ENCODE results near the gene MAGI1. TPM values are rescaled to one million over a fixed set of nuclear protein-coding genes. Genes with fewer than 3 reads are reported as not detected.

MAGI1 gene
- total RNA-seq, 6 donors from 2014 or later: 33.0 to 72.9 (median 62.4) TPM

- Histone ChIP-seq H3K36me3 (peaks cover 0 to 7% (median 4%) of the 10 kb centered on the region in 4 donors), H3K27me3 (no peaks in the 10 kb centered on the region), H3K27ac (no peak overlapping the region), H3K4me1 (no peaks in the 10 kb centered on the region), H3K9me3 (no peaks in the 10 kb centered on the region), H3K4me3 (no peak overlapping the region)
- no peak for DNase-seq
- ATAC-seq (ENCODE audit: low FRiP score in 2 of 2): no peak
- WGBS, 2 donors: 89 to 94% methylated on average over 4 of the region's 4 CpGs
- TF ChIP-seq POLR2A (IDR thresholded peaks at IDR 0.05) (no peak), EP300 (IDR thresholded peaks at IDR 0.05) (no peak), CTCF (IDR thresholded peaks at IDR 0.05) (no peak), POLR2AphosphoS5 (IDR thresholded peaks at IDR 0.05) (no peak)
These were observed 687.0 kb downstream of the MAGI1 start for GRCh38 chr3:65351753-65352152.

- Histone ChIP-seq H3K27me3 (no peaks in the 10 kb centered on the region), H3K4me1 (no peaks in the 10 kb centered on the region), H3K36me3 (no peaks in the 10 kb centered on the region), H3K9me3 (no peaks in the 10 kb centered on the region), H3K27ac (no peak overlapping the region), H3K4me3 (no peak overlapping the region)
- no peak for TF ChIP-seq CTCF (IDR thresholded peaks at IDR 0.05)
- no peak for TF ChIP-seq POLR2A (IDR thresholded peaks at IDR 0.05)
- TF ChIP-seq EP300 (IDR thresholded peaks at IDR 0.05): no peak
- no peak for TF ChIP-seq POLR2AphosphoS5 (IDR thresholded peaks at IDR 0.05)
- 61 to 70% methylated on average over 5 of the region's 5 CpGs for WGBS, 2 donors
- DNase-seq (no peak), ATAC-seq (ENCODE audit: low FRiP score in 2 of 2) (no peak)
These were observed 687.8 kb downstream of the MAGI1 start for GRCh38 chr3:65350801-65351476.

GRCh38 chr3:65348398-65348995 lies 690.2 kb downstream of the MAGI1 start:
- H3K27ac ChIP-seq: no peak overlapping the region
- no peaks in the 10 kb centered on the region for H3K9me3 ChIP-seq
- ATAC-seq (ENCODE audit: low FRiP score in 2 of 2) (no peak), DNase-seq (no peak)
- no peaks in the 10 kb centered on the region for H3K36me3 ChIP-seq
- WGBS, 2 donors: 81 to 84% methylated on average over 8 of the region's 8 CpGs
- no peak overlapping the region for H3K4me3 ChIP-seq
- TF ChIP-seq POLR2A (IDR thresholded peaks at IDR 0.05): no peak
- no peak for TF ChIP-seq CTCF (IDR thresholded peaks at IDR 0.05)
- no peak for TF ChIP-seq POLR2AphosphoS5 (IDR thresholded peaks at IDR 0.05)
- TF ChIP-seq EP300 (IDR thresholded peaks at IDR 0.05): no peak
- H3K4me1 ChIP-seq: no peaks in the 10 kb centered on the region
- H3K27me3 ChIP-seq: no peaks in the 10 kb centered on the region

GRCh38 chr3:65347166-65347565 lies 691.6 kb downstream of the MAGI1 start:
- Histone ChIP-seq H3K36me3 (no peaks in the 10 kb centered on the region), H3K27ac (no peak overlapping the region), H3K4me1 (no peaks in the 10 kb centered on the region), H3K4me3 (no peak overlapping the region), H3K27me3 (no peaks in the 10 kb centered on the region), H3K9me3 (no peaks in the 10 kb centered on the region)
- no peak for DNase-seq
- ATAC-seq (ENCODE audit: low FRiP score in 2 of 2): no peak
- WGBS, 2 donors: 77 to 91% methylated on average over 1 of the region's 1 CpG
- no peak for TF ChIP-seq POLR2AphosphoS5 (IDR thresholded peaks at IDR 0.05)
- no peak for TF ChIP-seq POLR2A (IDR thresholded peaks at IDR 0.05)
- TF ChIP-seq CTCF (IDR thresholded peaks at IDR 0.05): no peak
- TF ChIP-seq EP300 (IDR thresholded peaks at IDR 0.05): no peak

GRCh38 chr3:65344846-65345245 lies 693.9 kb downstream of the MAGI1 start:
- WGBS, 2 donors: 68 to 98% methylated on average over 2 of the region's 2 CpGs
- H3K27ac ChIP-seq: no peak overlapping the region
- TF ChIP-seq POLR2AphosphoS5 (IDR thresholded peaks at IDR 0.05) (no peak), EP300 (IDR thresholded peaks at IDR 0.05) (no peak)
- no peaks in the 10 kb centered on the region for H3K4me1 ChIP-seq
- H3K36me3 ChIP-seq: no peaks in the 10 kb centered on the region
- H3K9me3 ChIP-seq: no peaks in the 10 kb centered on the region
- H3K27me3 ChIP-seq: no peaks in the 10 kb centered on the region
- H3K4me3 ChIP-seq: no peak overlapping the region
- DNase-seq: no peak
- no peak for ATAC-seq (ENCODE audit: low FRiP score in 2 of 2)
